HAP-1 (cell line): ENCODE measurements around the gene YJU2.
"Not testable (repeated sequence)": the region's sequence is repeated elsewhere in the genome, so short reads cannot be mapped to it uniquely, and the experiment has no call there.

ENCODE experiments used
- DNase-seq, 2 experiments: peaks; one replicate each; pipeline ENCODE4 v3.0.0-alpha.2; 2016 to 2020; ENCODE audit warnings: low spot score in 2 of 2
- H3K27me3 ChIP-seq: fragments of 250-450 bp; sonication (Bioruptor Pico); 2 replicates; pipeline ENCODE4 v1.5.1; 2020; ENCODE audit warnings: low read depth, mild to moderate bottlenecking, moderate library complexity
- H3K36me3 ChIP-seq: fragments of 250-450 bp; sonication (Bioruptor Pico); replicated peaks from 2 replicates; pipeline ENCODE4 v1.5.1; 2020; ENCODE audit warnings: mild to moderate bottlenecking
- H3K4me1 ChIP-seq: fragments of 250-450 bp; sonication (Bioruptor Pico); 2 replicates; pipeline ENCODE4 v1.5.1; 2020; ENCODE audit warnings: mild to moderate bottlenecking
- H3K4me3 ChIP-seq: fragments of 250-450 bp; sonication (Bioruptor Pico); 2 replicates; pipeline ENCODE4 v1.5.1; 2020; ENCODE audit warnings: mild to moderate bottlenecking, moderate library complexity
- H3K9me3 ChIP-seq: fragments of 250-450 bp; sonication (Bioruptor Pico); 2 replicates; pipeline ENCODE4 v1.5.1; 2020; ENCODE audit warnings: mild to moderate bottlenecking, moderate library complexity
- in situ Hi-C: fragments of 300-500 bp; cut with MboI; formaldehyde crosslinking; loops from 3 replicates; pipeline ENCODE4 v1.14.3; 2020; ENCODE audit warnings: low sequenced_read_pairs, inconsistent platforms, mixed read lengths

YJU2 gene

GRCh38 chr19:4233282-4233853 is 13.5 kb upstream of the YJU2 start:
- Histone ChIP-seq H3K36me3 (no peaks in the 10 kb centered on the region), H3K27me3 (no peaks in the 10 kb centered on the region), H3K4me3 (no peak overlapping the region), H3K9me3 (no peaks in the 10 kb centered on the region), H3K4me1 (no peaks in the 10 kb centered on the region)
- DNase-seq: peak in 1 of 2 experiments; percentile 84
- in situ Hi-C loops: no loop called here

GRCh38 chr19:4234142-4234861 is 12.6 kb upstream of the YJU2 start:
- DNase-seq: no peak
- no peaks in the 10 kb centered on the region for H3K36me3 ChIP-seq
- H3K4me1 ChIP-seq: no peaks in the 10 kb centered on the region
- H3K9me3 ChIP-seq: no peaks in the 10 kb centered on the region
- in situ Hi-C loops: no loop called here
- H3K27me3 ChIP-seq: no peaks in the 10 kb centered on the region
- no peak overlapping the region for H3K4me3 ChIP-seq

- in situ Hi-C loops: no loop called here
- Histone ChIP-seq H3K4me1 (no peaks in the 10 kb centered on the region), H3K9me3 (no peaks in the 10 kb centered on the region), H3K36me3 (no peaks in the 10 kb centered on the region), H3K4me3 (no peak overlapping the region), H3K27me3 (no peaks in the 10 kb centered on the region)
- no peak for DNase-seq
These were observed 12.0 kb upstream of the YJU2 start for GRCh38 chr19:4234862-4235201.

- H3K4me3 ChIP-seq, H3K9me3 ChIP-seq, H3K36me3 ChIP-seq, H3K4me1 ChIP-seq, in situ Hi-C loops, DNase-seq, H3K27me3 ChIP-seq: not testable (repeated sequence)
These were observed 9.4 kb upstream of the YJU2 start for GRCh38 chr19:4237510-4237909.

- H3K27me3 ChIP-seq: no peaks in the 10 kb centered on the region
- in situ Hi-C loops: no loop called here
- DNase-seq: no peak
- no peaks in the 10 kb centered on the region; the same call in 1 of the 2 replicates for H3K9me3 ChIP-seq
- no peak overlapping the region for H3K4me3 ChIP-seq
- H3K4me1 ChIP-seq: no peaks in the 10 kb centered on the region
- H3K36me3 ChIP-seq: no peaks in the 10 kb centered on the region
These were observed 8.0 kb upstream of the YJU2 start for GRCh38 chr19:4238831-4239230.

- in situ Hi-C loops: no loop called here
- H3K4me3 ChIP-seq: no peak overlapping the region
- peaks cover 5% of the 10 kb centered on the region for H3K4me1 ChIP-seq
- DNase-seq: no peak
- H3K36me3 ChIP-seq: no peaks in the 10 kb centered on the region
- no peaks in the 10 kb centered on the region; the same call in 1 of the 2 replicates for H3K9me3 ChIP-seq
- no peaks in the 10 kb centered on the region for H3K27me3 ChIP-seq
These were observed 5.0 kb upstream of the YJU2 start for GRCh38 chr19:4241824-4242430.

GRCh38 chr19:4245938-4246337 is 942 bp upstream of the YJU2 start:
- H3K4me3 ChIP-seq, H3K27me3 ChIP-seq, H3K4me1 ChIP-seq, in situ Hi-C loops, H3K9me3 ChIP-seq, DNase-seq: not testable (repeated sequence)
- H3K36me3 ChIP-seq: peaks cover 14% of the 10 kb centered on the region

- in situ Hi-C loops: no loop called here
- H3K4me3 ChIP-seq: no peak overlapping the region
- peaks cover 6% of the 10 kb centered on the region; the same call in 1 of the 2 replicates for H3K9me3 ChIP-seq
- no peak for DNase-seq
- H3K4me1 ChIP-seq: no peaks in the 10 kb centered on the region
- peaks cover 53% of the 10 kb centered on the region for H3K36me3 ChIP-seq
- no peaks in the 10 kb centered on the region for H3K27me3 ChIP-seq
These were observed 9.7 kb downstream of the YJU2 start for GRCh38 chr19:4256563-4256962.

GRCh38 chr19:4257025-4257424 is 10.1 kb downstream of the YJU2 start:
- Histone ChIP-seq H3K9me3 (peaks cover 6% of the 10 kb centered on the region; the same call in 1 of the 2 replicates), H3K36me3 (peaks cover 53% of the 10 kb centered on the region), H3K27me3 (no peaks in the 10 kb centered on the region), H3K4me1 (no peaks in the 10 kb centered on the region), H3K4me3 (no peak overlapping the region)
- in situ Hi-C loops: no loop called here
- DNase-seq: no peak

- H3K27me3 ChIP-seq: no peaks in the 10 kb centered on the region
- H3K4me1 ChIP-seq: no peaks in the 10 kb centered on the region
- peaks cover 47% of the 10 kb centered on the region for H3K36me3 ChIP-seq
- no peak overlapping the region for H3K4me3 ChIP-seq
- peaks cover 6% of the 10 kb centered on the region; the same call in 1 of the 2 replicates for H3K9me3 ChIP-seq
- in situ Hi-C loops: no loop called here
- DNase-seq: no peak
These were observed 11.3 kb downstream of the YJU2 start for GRCh38 chr19:4258181-4258580.

- Histone ChIP-seq H3K27me3 (no peaks in the 10 kb centered on the region), H3K36me3 (peaks cover 32% of the 10 kb centered on the region), H3K4me3 (no peak overlapping the region), H3K4me1 (no peaks in the 10 kb centered on the region), H3K9me3 (peaks cover 6% of the 10 kb centered on the region; the same call in 1 of the 2 replicates)
- in situ Hi-C loops: no loop called here
- DNase-seq: no peak
These were observed 13.8 kb downstream of the YJU2 start for GRCh38 chr19:4260613-4261191.

- Histone ChIP-seq H3K4me3 (no peak overlapping the region), H3K27me3 (no peaks in the 10 kb centered on the region), H3K9me3 (no peaks in the 10 kb centered on the region), H3K4me1 (no peaks in the 10 kb centered on the region), H3K36me3 (peaks cover 9% of the 10 kb centered on the region)
- in situ Hi-C loops: loop anchor here (5.0 kb wide), 1 partner anchor 87 kb away; no protein-coding TSS in a partner anchor
- no peak for DNase-seq
These were observed 17.9 kb downstream of the YJU2 start for GRCh38 chr19:4264812-4265211.

GRCh38 chr19:4266253-4267000 is 19.5 kb downstream of the YJU2 start:
- Histone ChIP-seq H3K9me3 (no peaks in the 10 kb centered on the region), H3K36me3 (peaks cover 6% of the 10 kb centered on the region), H3K4me1 (no peaks in the 10 kb centered on the region), H3K27me3 (no peaks in the 10 kb centered on the region), H3K4me3 (no peak overlapping the region)
- in situ Hi-C loops: loop anchor here (5.0 kb wide), 1 partner anchor 86 kb away; no protein-coding TSS in a partner anchor
- no peak for DNase-seq
